Measurements from ENCODE around the gene CCDC188.

Gene CCDC188

DNA sequence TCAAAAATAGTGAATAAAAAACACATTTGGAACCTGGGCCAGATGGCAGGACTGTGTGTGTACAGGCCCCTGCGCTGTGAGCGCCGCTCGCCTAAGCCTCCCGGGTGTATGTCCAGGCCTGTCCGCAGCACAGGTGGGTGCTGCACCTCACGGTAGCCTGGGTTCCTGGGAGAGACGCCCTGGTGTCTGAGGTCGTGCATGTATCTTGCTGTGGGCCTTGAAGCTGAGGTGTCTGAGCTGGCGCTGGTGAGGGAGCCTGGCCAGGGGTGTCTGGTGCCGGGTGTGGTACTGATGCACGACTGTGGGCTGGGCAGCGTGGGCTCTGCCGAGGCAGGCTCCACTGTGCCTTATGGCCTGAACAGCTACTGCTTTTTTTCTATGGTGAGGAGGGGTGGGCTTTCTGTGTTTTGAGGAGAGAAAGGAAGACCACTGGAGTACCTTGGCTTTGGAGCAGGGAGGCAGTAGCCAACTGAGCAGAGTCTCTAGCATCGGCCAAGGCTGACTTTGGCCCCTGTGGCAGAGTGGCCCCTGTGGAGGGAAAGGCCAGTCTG is 23.5 kb downstream of the CCDC188 start:
- TF ChIP-seq CTCF (IDR thresholded peaks at IDR 0.05; ENCODE audit: control insufficient read depth, insufficient read depth, low read depth, low read length, missing control alignments) = no peak
- H3K4me3 ChIP-seq (ENCODE audit: control insufficient read depth, low read depth, low read length) = no peak overlapping the region
- DNase-seq (ENCODE audit: low read depth) = no peak

- TF ChIP-seq CTCF (IDR thresholded peaks at IDR 0.05; ENCODE audit: control insufficient read depth, insufficient read depth, low read depth, low read length, missing control alignments) = no peak
- DNase-seq (ENCODE audit: low read depth) = no peak
- H3K4me3 ChIP-seq (ENCODE audit: control insufficient read depth, low read depth, low read length) = no peak overlapping the region
These were observed 24.4 kb downstream of the CCDC188 start for GRCh38 chr22:20126284-20127029.

DNA sequence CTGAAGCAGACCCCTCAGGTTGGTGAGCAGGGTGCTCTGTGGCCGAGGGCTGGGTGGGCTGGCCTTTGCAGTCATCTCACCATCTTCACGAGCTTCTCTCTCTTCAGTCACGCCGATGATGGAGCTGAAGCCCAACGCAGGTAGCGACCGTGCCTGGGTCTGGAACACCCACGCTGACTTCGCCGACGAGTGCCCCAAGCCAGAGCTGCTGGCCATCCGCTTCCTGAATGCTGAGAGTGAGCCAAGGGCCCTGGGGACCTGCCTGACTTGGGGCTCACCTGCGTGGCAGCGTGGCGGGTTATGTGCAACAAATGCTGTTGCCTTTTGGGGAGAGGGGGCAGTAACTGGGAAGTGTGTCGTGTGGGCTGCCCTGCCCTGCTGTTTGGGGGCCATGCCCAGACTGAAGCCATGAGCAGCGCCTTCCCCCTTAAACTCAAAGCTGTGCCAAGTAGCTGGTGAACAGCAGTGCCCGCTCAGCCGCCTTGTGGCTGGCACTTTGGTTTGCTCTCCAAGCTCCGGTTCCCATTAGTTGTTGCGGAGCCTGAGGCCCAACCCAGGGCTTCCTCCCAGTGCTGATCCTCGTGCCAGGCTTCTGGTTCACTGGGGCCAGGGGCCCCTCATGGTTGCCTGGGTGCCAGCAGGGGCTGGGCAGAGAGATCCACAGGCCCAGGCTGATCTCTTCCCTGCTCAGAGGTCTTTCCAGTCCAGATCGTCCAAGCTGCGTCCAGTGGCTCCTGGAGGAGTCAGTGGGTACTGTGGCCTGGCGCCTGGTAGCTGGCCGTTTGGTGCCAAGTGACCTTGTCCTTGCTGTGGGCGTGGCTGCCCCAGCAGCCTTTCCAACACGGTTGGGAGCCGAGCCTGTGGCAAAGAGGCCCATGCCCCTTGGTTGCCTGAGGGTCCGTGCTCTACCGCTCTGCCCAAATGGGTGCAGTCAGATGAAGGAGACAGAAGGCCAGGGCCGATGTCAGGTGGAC is 25.4 kb downstream of the CCDC188 start:
- TF ChIP-seq CTCF (IDR thresholded peaks at IDR 0.05; ENCODE audit: control insufficient read depth, insufficient read depth, low read depth, low read length, missing control alignments) = no peak
- no peak for DNase-seq (ENCODE audit: low read depth)
- no peak overlapping the region for H3K4me3 ChIP-seq (ENCODE audit: control insufficient read depth, low read depth, low read length)

DNA sequence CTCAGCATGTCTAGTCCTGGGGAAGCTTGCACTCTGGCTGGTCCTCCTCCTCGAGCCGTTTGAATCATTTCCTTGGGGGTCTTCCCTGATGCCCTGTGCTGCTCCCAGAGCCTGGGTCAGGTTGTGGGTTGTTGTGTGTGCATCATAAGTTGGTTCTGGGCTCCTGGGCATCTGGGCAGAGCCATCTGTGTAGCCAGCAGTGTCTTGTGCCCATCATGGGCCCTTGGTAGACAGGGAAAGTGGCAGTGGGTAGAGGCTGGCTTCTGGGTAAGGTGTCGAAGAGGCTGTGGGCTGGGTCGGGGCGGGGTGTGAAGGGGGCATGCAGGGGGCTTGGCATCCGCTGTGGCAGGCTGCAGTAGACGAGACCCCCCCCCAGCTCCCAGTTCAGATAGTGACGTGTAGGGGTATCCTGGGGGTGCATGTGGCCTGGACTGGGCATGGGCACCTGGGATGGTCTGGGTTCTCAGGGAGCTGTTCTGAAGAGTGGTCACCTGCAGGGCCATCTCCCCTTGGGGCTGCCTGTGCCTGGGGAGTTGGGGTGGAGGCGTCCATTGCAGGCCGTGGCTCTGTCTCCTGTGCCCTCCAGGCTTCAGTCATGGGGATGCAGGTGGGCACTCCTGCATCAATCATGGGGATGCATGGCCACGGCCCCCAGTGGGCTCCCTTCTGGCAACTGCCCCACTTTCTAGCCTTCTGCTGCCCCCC is 26.6 kb downstream of the CCDC188 start:
- TF ChIP-seq CTCF (IDR thresholded peaks at IDR 0.05; ENCODE audit: control insufficient read depth, insufficient read depth, low read depth, low read length, missing control alignments) = no peak
- DNase-seq (ENCODE audit: low read depth) = no peak

DNA sequence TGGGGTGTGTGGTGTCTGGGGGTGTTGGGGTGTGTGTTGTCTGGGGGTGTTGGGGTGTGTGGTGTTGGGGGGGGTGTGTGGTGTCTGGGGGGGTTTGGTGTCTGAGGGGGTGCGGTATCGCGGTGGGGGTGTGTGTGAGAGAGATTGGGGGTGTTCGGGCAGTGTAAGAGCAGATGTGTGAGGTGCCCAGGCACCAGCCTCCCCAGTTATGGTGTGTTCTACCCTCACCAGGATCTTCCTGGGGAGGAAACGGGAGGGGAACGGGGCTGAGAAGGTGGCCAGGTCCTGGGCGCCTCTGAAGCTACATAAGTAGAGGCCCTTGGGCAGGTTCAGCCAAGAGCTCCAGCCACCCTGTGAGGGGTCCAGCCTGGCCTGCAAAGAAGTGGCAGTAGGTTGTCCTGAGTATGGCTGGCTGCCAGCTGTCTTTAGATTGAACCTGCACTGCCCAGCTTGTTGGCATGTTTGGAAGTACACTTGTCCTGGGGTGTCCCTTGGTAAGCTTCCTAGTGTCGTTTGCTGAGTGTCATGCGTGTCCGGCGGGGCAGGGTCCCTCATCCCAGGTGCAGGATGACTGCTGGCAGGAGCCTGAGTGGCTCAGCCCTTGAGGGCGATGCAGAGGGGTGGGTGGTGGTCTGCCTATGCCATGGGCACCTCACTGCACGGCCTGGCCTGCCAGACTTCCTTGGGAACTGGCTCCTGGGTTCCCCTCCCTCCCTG is 27.3 kb downstream of the CCDC188 start:
- no peak for TF ChIP-seq CTCF (IDR thresholded peaks at IDR 0.05; ENCODE audit: control insufficient read depth, insufficient read depth, low read depth, low read length, missing control alignments)
- H3K4me3 ChIP-seq (ENCODE audit: control insufficient read depth, low read depth, low read length) = no peak overlapping the region

More for the DNA sequence above, 26.6 kb downstream of the CCDC188 start:
- H3K4me3 ChIP-seq (ENCODE audit: control insufficient read depth, low read depth, low read length) = no peak overlapping the region

More for the DNA sequence above, 27.3 kb downstream of the CCDC188 start:
- DNase-seq (ENCODE audit: low read depth) = no peak
